Transverse colon (tissue), 4 donors: ENCODE measurements around the gene GP1BB.

Experiments used
- CTCF ChIP-seq, 5 experiments: fragments of 200-600 bp in 3 of 5; fragments of 450-650 bp in 2 of 5; sonication (generic) in 3 of 5; IDR thresholded peaks; 1 replicate in 2 of 5; 2 replicates in 3 of 5; pipeline ENCODE4 v1.5.1; 2016 to 2017; ENCODE audit warnings: antibody characterized with exemption in 5 of 5, inconsistent platforms in 3 of 5, mild to moderate bottlenecking in 2 of 5, moderate library complexity in 1 of 5
- EP300 ChIP-seq: sonication (generic); formaldehyde crosslinking; IDR thresholded peaks from one replicate; pipeline ENCODE4 v1.6.1; 2017; ENCODE audit warnings: antibody characterized with exemption, low read depth
- POLR2A ChIP-seq: fragments of 450-650 bp; IDR thresholded peaks from one replicate; pipeline ENCODE4 v1.6.1; 2016; ENCODE audit warnings: antibody characterized with exemption, mild to moderate bottlenecking, moderate library complexity
- POLR2AphosphoS5 ChIP-seq, 3 donors: sonication (generic); formaldehyde crosslinking; IDR thresholded peaks; one replicate each; pipeline ENCODE4 v1.6.1; 2016; ENCODE audit warnings: antibody characterized with exemption in 3 of 3

GRCh38 chr22:19674129-19674928 is 49.0 kb upstream of the GP1BB start:
- TF ChIP-seq CTCF (IDR thresholded peaks at IDR 0.05) = no peak
- TF ChIP-seq POLR2A = no peak
- no peak for TF ChIP-seq POLR2AphosphoS5 (IDR thresholded peaks at IDR 0.05)
- no peak for TF ChIP-seq EP300
